ENCODE data around the gene FBXL15.

The FBXL15 gene

GRCh38 chr10:102395400-102396316 lies 25.0 kb upstream of the FBXL15 start, which contains the start of gene NFKB2:
TSS of gene NFKB2 (plus strand) at chr10:102395705. CDS start at chr10:102395960, 255 bp downstream.
- H3K36me3 ChIP-seq (ENCODE audit: control insufficient read depth in 1 of 2, insufficient read depth in 2 of 2, low read length in 2 of 2) = peaks cover 19 to 25% of the 10 kb centered on the region in 2 experiments
- H2BK120ac ChIP-seq (ENCODE audit: insufficient read depth, low read length, poor library complexity) = peak within 1 kb of the TSS; percentile 49

GRCh38 chr10:102396317-102396650 lies 24.4 kb upstream of the FBXL15 start:
- Histone ChIP-seq H3K36me3 (ENCODE audit: control insufficient read depth in 1 of 2, insufficient read depth in 2 of 2, low read length in 2 of 2) (peaks cover 24 to 28% of the 10 kb centered on the region in 2 experiments), H2AK5ac (ENCODE audit: low read length) (peak overlapping the region; percentile 30), H4K12ac (ENCODE audit: low read depth, low read length) (no peak overlapping the region), H3K9ac (ENCODE audit: low read length) (no peak overlapping the region), H3K18ac (ENCODE audit: low read length) (no peak overlapping the region), H4K91ac (ENCODE audit: low read depth, low read length) (no peak overlapping the region), H3K23ac (ENCODE audit: low read length) (no peak overlapping the region), H3K79me2 (ENCODE audit: control insufficient read depth, insufficient read depth, low read length, poor library complexity) (peaks cover 6% of the 10 kb centered on the region), H3K4me1 (ENCODE audit: control insufficient read depth in 1 of 2, insufficient read depth in 2 of 2, low read length in 2 of 2) (peaks cover 23 to 25% of the 10 kb centered on the region in 2 experiments), H2BK120ac (ENCODE audit: insufficient read depth, low read length, poor library complexity) (no peak overlapping the region), H2AFZ (ENCODE audit: insufficient read depth, low read length, poor library complexity) (no peak overlapping the region), H3K4ac (ENCODE audit: low read depth, low read length) (no peak overlapping the region), H3K14ac (ENCODE audit: low read length) (no peak overlapping the region), H3K27ac (ENCODE audit: low read depth, low read length) (no peak overlapping the region), H3K4me3 (ENCODE audit: low read depth, low read length) (no peak overlapping the region), H2BK12ac (ENCODE audit: low read length) (no peak overlapping the region), H3K4me2 (ENCODE audit: low read length) (peak overlapping the region; percentile 74), H3K27me3 (ENCODE audit: insufficient read depth, low read length) (no peaks in the 10 kb centered on the region), H3K9me3 (ENCODE audit: insufficient read depth, low read depth, low read length) (peaks cover 3% of the 10 kb centered on the region), H4K8ac (ENCODE audit: low read depth, low read length) (no peak overlapping the region), H3K79me1 (ENCODE audit: low read length) (peaks cover 15% of the 10 kb centered on the region), H2BK5ac (ENCODE audit: low read depth, low read length, poor library complexity) (no peak overlapping the region)
- no CpG with 5 or more reads among the region's 4 CpGs for WGBS (ENCODE audit: extremely low coverage, insufficient coverage, insufficient read length)
- DNase-seq = no peak

More at GRCh38 chr10:102395400-102396316, 25.0 kb upstream of the FBXL15 start, which contains the start of gene NFKB2:
- Histone ChIP-seq H3K27me3 (ENCODE audit: insufficient read depth, low read length) (no peaks in the 10 kb centered on the region), H2AK5ac (ENCODE audit: low read length) (peak within 1 kb of the TSS; percentile 45), H3K4me2 (ENCODE audit: low read length) (peak within 1 kb of the TSS; percentile 74), H3K4ac (ENCODE audit: low read depth, low read length) (peak within 1 kb of the TSS; percentile 13), H2BK5ac (ENCODE audit: low read depth, low read length, poor library complexity) (peak within 1 kb of the TSS; percentile 58), H3K9me3 (ENCODE audit: insufficient read depth, low read depth, low read length) (peaks cover 3% of the 10 kb centered on the region), H4K12ac (ENCODE audit: low read depth, low read length) (peak within 1 kb of the TSS; percentile 28), H3K9ac (ENCODE audit: low read length) (no peak within 1 kb of the TSS), H3K14ac (ENCODE audit: low read length) (peak within 1 kb of the TSS; percentile 59), H4K91ac (ENCODE audit: low read depth, low read length) (peak within 1 kb of the TSS; percentile 49), H3K23ac (ENCODE audit: low read length) (no peak within 1 kb of the TSS), H3K4me3 (ENCODE audit: low read depth, low read length) (peak within 1 kb of the TSS; percentile 74), H3K79me2 (ENCODE audit: control insufficient read depth, insufficient read depth, low read length, poor library complexity) (peaks cover 6% of the 10 kb centered on the region), H2BK12ac (ENCODE audit: low read length) (no peak within 1 kb of the TSS), H3K27ac (ENCODE audit: low read depth, low read length) (peak within 1 kb of the TSS; percentile 23), H3K18ac (ENCODE audit: low read length) (peak within 1 kb of the TSS; percentile 52), H3K4me1 (ENCODE audit: control insufficient read depth in 1 of 2, insufficient read depth in 2 of 2, low read length in 2 of 2) (peaks cover 18 to 21% of the 10 kb centered on the region in 2 experiments), H2AFZ (ENCODE audit: insufficient read depth, low read length, poor library complexity) (peak within 1 kb of the TSS; percentile 75), H3K79me1 (ENCODE audit: low read length) (peaks cover 11% of the 10 kb centered on the region), H4K8ac (ENCODE audit: low read depth, low read length) (peak within 1 kb of the TSS; percentile 4)
- no CpG with 5 or more reads among the region's 42 CpGs for WGBS (ENCODE audit: extremely low coverage, insufficient coverage, insufficient read length)
- DNase-seq = peak; percentile 97 to 98

- no peak overlapping the region for H3K9ac ChIP-seq (ENCODE audit: low read length)
- no peak overlapping the region for H3K4ac ChIP-seq (ENCODE audit: low read depth, low read length)
- no peak overlapping the region for H4K91ac ChIP-seq (ENCODE audit: low read depth, low read length)
- H3K14ac ChIP-seq (ENCODE audit: low read length) = no peak overlapping the region
- H3K79me2 ChIP-seq (ENCODE audit: control insufficient read depth, insufficient read depth, low read length, poor library complexity) = peaks cover 6% of the 10 kb centered on the region
- no peak overlapping the region for H2BK120ac ChIP-seq (ENCODE audit: insufficient read depth, low read length, poor library complexity)
- peaks cover 28 to 30% of the 10 kb centered on the region in 2 experiments for H3K4me1 ChIP-seq (ENCODE audit: control insufficient read depth in 1 of 2, insufficient read depth in 2 of 2, low read length in 2 of 2)
- no peak overlapping the region for H4K12ac ChIP-seq (ENCODE audit: low read depth, low read length)
- no peak overlapping the region for H2AFZ ChIP-seq (ENCODE audit: insufficient read depth, low read length, poor library complexity)
- H3K27me3 ChIP-seq (ENCODE audit: insufficient read depth, low read length) = no peaks in the 10 kb centered on the region
- no peak overlapping the region for H4K8ac ChIP-seq (ENCODE audit: low read depth, low read length)
- H2BK5ac ChIP-seq (ENCODE audit: low read depth, low read length, poor library complexity) = no peak overlapping the region
- H3K79me1 ChIP-seq (ENCODE audit: low read length) = peaks cover 19% of the 10 kb centered on the region
- H3K4me2 ChIP-seq (ENCODE audit: low read length) = peak overlapping the region; percentile 74
- no peak overlapping the region for H3K4me3 ChIP-seq (ENCODE audit: low read depth, low read length)
- WGBS (ENCODE audit: extremely low coverage, insufficient coverage, insufficient read length) = no CpG with 5 or more reads among the region's 12 CpGs
- peak overlapping the region; percentile 30 for H2AK5ac ChIP-seq (ENCODE audit: low read length)
- peaks cover 27 to 30% of the 10 kb centered on the region in 2 experiments for H3K36me3 ChIP-seq (ENCODE audit: control insufficient read depth in 1 of 2, insufficient read depth in 2 of 2, low read length in 2 of 2)
- H3K23ac ChIP-seq (ENCODE audit: low read length) = no peak overlapping the region
- no peak overlapping the region for H3K18ac ChIP-seq (ENCODE audit: low read length)
- H2BK12ac ChIP-seq (ENCODE audit: low read length) = no peak overlapping the region
- H3K9me3 ChIP-seq (ENCODE audit: insufficient read depth, low read depth, low read length) = peaks cover 3% of the 10 kb centered on the region
- no peak overlapping the region for H3K27ac ChIP-seq (ENCODE audit: low read depth, low read length)
- DNase-seq = no peak
These were observed 23.9 kb upstream of the FBXL15 start for GRCh38 chr10:102396730-102397151.

GRCh38 chr10:102397222-102398171 lies 23.1 kb upstream of the FBXL15 start:
- H4K12ac ChIP-seq (ENCODE audit: low read depth, low read length) = no peak overlapping the region
- H3K9ac ChIP-seq (ENCODE audit: low read length) = no peak overlapping the region
- peaks cover 24% of the 10 kb centered on the region for H3K79me1 ChIP-seq (ENCODE audit: low read length)
- H4K91ac ChIP-seq (ENCODE audit: low read depth, low read length) = no peak overlapping the region
- H3K27me3 ChIP-seq (ENCODE audit: insufficient read depth, low read length) = no peaks in the 10 kb centered on the region
- H2BK5ac ChIP-seq (ENCODE audit: low read depth, low read length, poor library complexity) = no peak overlapping the region
- H3K14ac ChIP-seq (ENCODE audit: low read length) = no peak overlapping the region
- H4K8ac ChIP-seq (ENCODE audit: low read depth, low read length) = no peak overlapping the region
- H3K4me1 ChIP-seq (ENCODE audit: control insufficient read depth in 1 of 2, insufficient read depth in 2 of 2, low read length in 2 of 2) = peaks cover 34 to 36% of the 10 kb centered on the region in 2 experiments
- no peak overlapping the region for H3K18ac ChIP-seq (ENCODE audit: low read length)
- H2AK5ac ChIP-seq (ENCODE audit: low read length) = no peak overlapping the region
- no peak overlapping the region for H3K4ac ChIP-seq (ENCODE audit: low read depth, low read length)
- no CpG with 5 or more reads among the region's 14 CpGs for WGBS (ENCODE audit: extremely low coverage, insufficient coverage, insufficient read length)
- no peak overlapping the region for H3K27ac ChIP-seq (ENCODE audit: low read depth, low read length)
- peaks cover 3% of the 10 kb centered on the region for H3K9me3 ChIP-seq (ENCODE audit: insufficient read depth, low read depth, low read length)
- no peak for DNase-seq
- H2AFZ ChIP-seq (ENCODE audit: insufficient read depth, low read length, poor library complexity) = no peak overlapping the region
- H3K4me2 ChIP-seq (ENCODE audit: low read length) = no peak overlapping the region
- H3K79me2 ChIP-seq (ENCODE audit: control insufficient read depth, insufficient read depth, low read length, poor library complexity) = peaks cover 7% of the 10 kb centered on the region
- no peak overlapping the region for H3K23ac ChIP-seq (ENCODE audit: low read length)
- peaks cover 29 to 30% of the 10 kb centered on the region in 2 experiments for H3K36me3 ChIP-seq (ENCODE audit: control insufficient read depth in 1 of 2, insufficient read depth in 2 of 2, low read length in 2 of 2)
- H2BK120ac ChIP-seq (ENCODE audit: insufficient read depth, low read length, poor library complexity) = no peak overlapping the region
- peak overlapping the region; percentile 16 for H3K4me3 ChIP-seq (ENCODE audit: low read depth, low read length)
- no peak overlapping the region for H2BK12ac ChIP-seq (ENCODE audit: low read length)

All from trophoblast cell (in vitro differentiated cells and primary cell).